SJSA1 (cell line): ENCODE measurements around the gene THOC2. TPM values are rescaled to one million over a fixed set of nuclear protein-coding genes. Genes with fewer than 3 reads are reported as not detected.
"Not testable (repeated sequence)": the region's sequence is repeated elsewhere in the genome, so short reads cannot be mapped to it uniquely, and the experiment has no call there.

ENCODE experiments used
- DNase-seq, 2 experiments: peaks; one replicate each; pipeline ENCODE4 v3.0.0-alpha.2; 2015 to 2020; ENCODE audit warnings: low spot score in 2 of 2, low read depth in 1 of 2
- H3K27ac ChIP-seq: fragments of 250-450 bp; sonication (Bioruptor Pico); 2 replicates; pipeline ENCODE4 v1.5.1; 2020; ENCODE audit warnings: mild to moderate bottlenecking, moderate library complexity
- H3K27me3 ChIP-seq: fragments of 250-450 bp; sonication (Bioruptor Pico); replicated peaks from 2 replicates; pipeline ENCODE4 v1.5.1; 2020; ENCODE audit warnings: mild to moderate bottlenecking, moderate library complexity
- H3K36me3 ChIP-seq: fragments of 250-450 bp; sonication (Bioruptor Pico); 2 replicates; pipeline ENCODE4 v1.5.1; 2020; ENCODE audit warnings: mild to moderate bottlenecking
- H3K4me1 ChIP-seq: fragments of 250-450 bp; sonication (Bioruptor Pico); replicated peaks from 2 replicates; pipeline ENCODE4 v1.6.1; 2021; ENCODE audit warnings: mild to moderate bottlenecking
- H3K4me3 ChIP-seq: fragments of 250-450 bp; sonication (Bioruptor Pico); 2 replicates; pipeline ENCODE4 v1.5.1; 2020; ENCODE audit warnings: mild to moderate bottlenecking
- H3K9me3 ChIP-seq: fragments of 250-450 bp; sonication (Bioruptor Pico); replicated peaks from 2 replicates; pipeline ENCODE4 v1.5.1; 2020; ENCODE audit warnings: mild to moderate bottlenecking
- total RNA-seq: library from RNA; depleted of rRNA; stranded (reverse); fragments of >200 nt; shearing (Covaris generic); gene quantifications from 2 replicates; pipeline ENCODE4 v1.2.3, GENCODE V29; 2014

THOC2 gene
- total RNA-seq, 1 experiment from 2014 or later = 63.0 TPM

DNA sequence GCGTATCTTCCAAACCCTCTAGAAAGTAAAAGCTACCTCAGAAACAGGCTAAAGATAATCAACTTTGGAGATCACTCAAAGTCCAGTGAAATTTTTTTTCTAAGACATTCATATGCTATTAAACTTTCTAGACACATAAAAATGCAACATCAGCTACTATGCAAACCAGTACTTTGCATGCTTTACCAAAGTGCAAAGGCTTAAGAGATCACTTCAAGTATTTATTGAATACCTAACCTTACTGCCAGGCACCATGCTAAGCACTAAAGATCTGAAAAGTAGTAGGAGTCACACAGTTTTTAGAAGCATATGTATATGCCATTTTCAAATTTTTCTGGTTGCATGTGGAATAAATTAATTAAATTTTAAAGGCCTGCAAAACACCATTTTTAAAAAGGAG lies 115.8 kb downstream of the THOC2 start:
- Histone ChIP-seq H3K27me3 (no peaks in the 10 kb centered on the region), H3K4me1 (no peaks in the 10 kb centered on the region), H3K4me3 (no peak overlapping the region), H3K36me3 (peaks cover 7% of the 10 kb centered on the region), H3K27ac (no peak overlapping the region), H3K9me3 (no peaks in the 10 kb centered on the region)
- no peak for DNase-seq

DNA sequence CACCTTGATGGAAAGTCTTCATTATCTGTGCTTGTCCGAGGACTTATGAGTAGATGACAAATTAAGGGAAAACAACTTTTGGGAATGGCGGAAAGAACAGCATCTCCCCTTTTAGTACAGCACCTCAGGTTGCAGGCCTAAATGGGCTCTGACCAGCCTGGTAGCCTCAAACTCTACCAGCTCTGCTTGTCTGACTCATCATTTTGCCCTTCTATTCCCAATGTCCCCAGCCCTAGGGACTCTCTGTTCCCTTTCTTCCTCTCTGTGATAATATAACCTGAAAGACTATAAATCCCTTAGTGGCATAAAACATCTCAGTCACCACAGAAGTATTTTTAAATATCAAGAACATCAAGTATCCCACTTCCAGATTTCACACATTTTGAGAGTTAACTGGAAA lies 121.9 kb downstream of the THOC2 start:
- no peak overlapping the region for H3K4me3 ChIP-seq
- peaks cover 5% of the 10 kb centered on the region; the same call in 1 of the 2 replicates for H3K36me3 ChIP-seq
- H3K9me3 ChIP-seq = no peaks in the 10 kb centered on the region
- H3K4me1 ChIP-seq = no peaks in the 10 kb centered on the region
- H3K27me3 ChIP-seq = no peaks in the 10 kb centered on the region
- no peak for DNase-seq
- H3K27ac ChIP-seq = no peak overlapping the region

DNA sequence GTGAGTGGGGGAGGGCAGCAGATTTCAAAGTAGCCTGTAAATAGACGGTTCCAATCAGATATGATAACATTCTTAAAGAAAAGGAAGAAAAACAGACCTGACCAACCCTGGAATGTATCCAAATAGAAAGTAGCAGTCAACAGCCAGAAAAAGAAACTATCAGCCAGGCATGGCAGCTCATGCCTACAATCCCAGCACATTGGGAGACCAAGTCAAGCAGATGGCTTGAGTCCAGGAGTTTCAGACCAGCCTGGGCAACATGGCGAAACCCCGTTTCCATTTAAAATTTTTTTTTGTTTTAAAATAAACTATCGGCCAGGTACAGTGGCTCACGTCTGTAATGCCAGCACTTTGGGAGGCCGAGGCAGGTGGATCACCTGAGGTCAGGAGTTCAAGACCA lies 125.0 kb downstream of the THOC2 start:
- peaks cover 8% of the 10 kb centered on the region; the same call in 1 of the 2 replicates for H3K36me3 ChIP-seq
- H3K4me1 ChIP-seq = no peaks in the 10 kb centered on the region
- no peak overlapping the region for H3K27ac ChIP-seq
- H3K9me3 ChIP-seq = no peaks in the 10 kb centered on the region
- DNase-seq = no peak
- H3K27me3 ChIP-seq = no peaks in the 10 kb centered on the region
- no peak overlapping the region for H3K4me3 ChIP-seq

DNA sequence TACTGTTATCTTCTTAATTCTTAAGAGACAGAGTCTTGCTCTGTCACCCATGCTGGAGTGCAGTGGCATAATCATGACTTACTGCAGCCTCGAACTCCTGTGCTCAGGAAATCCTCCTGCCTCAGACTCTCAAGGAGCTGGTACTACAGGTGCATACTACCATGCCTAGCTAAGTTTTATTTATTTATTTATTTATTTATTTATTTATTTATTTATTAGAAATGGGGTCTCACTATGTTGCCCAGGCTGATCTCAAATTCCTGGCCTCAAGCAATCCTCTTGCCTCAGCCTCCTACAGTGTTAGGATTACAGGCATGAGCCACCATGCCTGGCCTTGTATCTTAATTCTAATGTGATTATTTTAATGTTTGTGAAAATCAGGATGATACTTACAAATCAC lies 125.6 kb downstream of the THOC2 start:
- no peak overlapping the region for H3K4me3 ChIP-seq
- no peaks in the 10 kb centered on the region for H3K27me3 ChIP-seq
- no peaks in the 10 kb centered on the region for H3K4me1 ChIP-seq
- H3K9me3 ChIP-seq = no peaks in the 10 kb centered on the region
- no peak overlapping the region for H3K27ac ChIP-seq
- peaks cover 8% of the 10 kb centered on the region; the same call in 1 of the 2 replicates for H3K36me3 ChIP-seq
- DNase-seq = no peak

DNA sequence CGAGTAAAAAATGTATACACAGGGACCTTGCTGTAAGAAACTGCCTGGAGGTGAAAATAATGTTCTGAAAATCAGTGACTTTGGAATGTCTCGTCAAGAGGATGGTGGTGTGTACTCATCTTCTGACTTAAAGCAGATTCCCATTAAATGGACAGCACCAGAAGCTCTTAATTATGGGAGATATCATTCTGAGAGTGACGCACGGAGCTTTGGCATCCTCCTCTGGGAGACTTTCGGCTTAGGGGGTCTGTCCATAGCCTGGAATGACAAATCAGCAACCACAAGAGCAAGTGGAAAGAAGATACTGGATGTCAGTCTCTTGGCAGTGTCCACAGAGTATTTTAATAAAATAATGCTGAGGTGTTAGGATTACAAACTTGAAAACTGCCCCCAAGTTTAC lies 129.4 kb downstream of the THOC2 start:
- DNase-seq = no peak
- H3K27ac ChIP-seq = no peak overlapping the region
- H3K4me1 ChIP-seq = no peaks in the 10 kb centered on the region
- H3K36me3 ChIP-seq = peaks cover 3% of the 10 kb centered on the region; the same call in 1 of the 2 replicates
- no peaks in the 10 kb centered on the region for H3K9me3 ChIP-seq
- H3K27me3 ChIP-seq = no peaks in the 10 kb centered on the region
- no peak overlapping the region for H3K4me3 ChIP-seq

DNA sequence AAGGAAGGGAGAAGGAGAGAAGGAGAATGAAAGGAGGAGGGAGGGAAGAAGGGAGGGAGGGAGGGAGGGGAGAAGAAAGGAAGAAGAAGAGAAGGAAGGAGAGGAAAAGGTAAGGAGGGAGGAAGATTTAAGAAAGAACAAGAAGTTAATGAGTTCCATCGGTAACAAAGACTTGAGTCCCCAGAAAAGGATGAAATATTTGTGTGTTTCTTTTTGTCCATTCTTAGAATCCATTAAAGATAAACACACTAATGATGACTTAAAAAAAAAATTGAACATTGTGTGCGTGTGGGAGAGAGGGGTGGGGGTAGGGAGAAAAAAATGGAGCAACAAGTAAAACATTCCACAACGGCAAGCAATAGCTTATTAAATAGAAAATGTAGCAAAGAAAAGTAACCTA lies 131.4 kb downstream of the THOC2 start:
- no peaks in the 10 kb centered on the region for H3K27me3 ChIP-seq
- DNase-seq = no peak
- no peak overlapping the region for H3K4me3 ChIP-seq
- H3K9me3 ChIP-seq = no peaks in the 10 kb centered on the region
- no peaks in the 10 kb centered on the region for H3K4me1 ChIP-seq
- no peak overlapping the region for H3K27ac ChIP-seq
- peaks cover 3% of the 10 kb centered on the region; the same call in 1 of the 2 replicates for H3K36me3 ChIP-seq

DNA sequence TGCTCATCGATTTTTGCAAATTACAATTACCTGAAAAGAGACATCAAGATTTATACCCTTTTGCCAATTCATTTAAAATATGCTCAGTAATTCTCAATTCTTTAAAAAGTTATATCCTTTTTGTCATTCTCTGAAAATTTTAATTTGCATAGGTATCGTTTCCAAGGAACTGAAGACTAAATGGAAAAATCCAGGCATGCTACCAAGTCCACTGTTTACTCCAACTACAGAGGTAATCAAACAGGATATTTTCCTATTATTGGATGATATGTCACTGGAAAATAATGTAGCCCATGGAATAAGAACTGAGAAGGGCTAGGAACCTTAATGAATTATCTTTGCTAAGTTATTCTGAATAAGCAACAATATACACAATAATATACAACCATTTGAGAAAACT lies 132.7 kb downstream of the THOC2 start:
- Histone ChIP-seq H3K4me1 (no peaks in the 10 kb centered on the region), H3K27me3 (no peaks in the 10 kb centered on the region), H3K4me3 (no peak overlapping the region), H3K36me3 (peaks cover 3% of the 10 kb centered on the region; the same call in 1 of the 2 replicates), H3K9me3 (no peaks in the 10 kb centered on the region), H3K27ac (no peak overlapping the region)
- no peak for DNase-seq

DNA sequence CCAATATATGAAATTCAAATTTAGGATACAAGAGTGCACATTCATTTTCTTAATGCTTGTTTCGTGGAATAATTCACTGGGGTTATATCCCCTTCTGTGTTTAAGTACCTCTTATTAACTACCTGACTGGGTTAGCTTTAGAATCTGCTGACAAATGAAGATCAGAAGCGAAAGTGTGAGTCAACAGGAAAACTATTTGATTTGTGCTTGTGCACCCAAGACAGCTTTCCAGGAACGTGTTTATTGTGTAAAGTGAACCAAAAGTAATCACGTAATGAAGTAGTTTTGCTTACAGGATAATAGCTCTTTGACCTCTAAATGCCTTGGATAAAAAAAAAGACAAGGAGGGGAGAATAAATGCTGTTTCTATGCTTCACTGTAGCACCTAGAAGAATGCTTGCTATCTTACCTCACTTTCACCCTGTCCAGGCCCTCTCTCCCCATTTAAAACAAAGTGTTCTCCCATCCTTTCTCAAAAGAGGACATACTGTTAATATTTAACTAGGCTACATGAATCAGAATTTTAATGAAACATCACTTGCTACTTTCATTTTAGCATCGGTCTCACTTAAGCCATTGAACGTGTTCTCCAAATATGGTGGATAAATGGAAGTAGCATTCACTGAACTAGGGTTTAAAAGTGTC lies 141.9 kb downstream of the THOC2 start:
- Histone ChIP-seq H3K36me3 (no peaks in the 10 kb centered on the region), H3K27me3 (no peaks in the 10 kb centered on the region)
- no peak for DNase-seq

DNA sequence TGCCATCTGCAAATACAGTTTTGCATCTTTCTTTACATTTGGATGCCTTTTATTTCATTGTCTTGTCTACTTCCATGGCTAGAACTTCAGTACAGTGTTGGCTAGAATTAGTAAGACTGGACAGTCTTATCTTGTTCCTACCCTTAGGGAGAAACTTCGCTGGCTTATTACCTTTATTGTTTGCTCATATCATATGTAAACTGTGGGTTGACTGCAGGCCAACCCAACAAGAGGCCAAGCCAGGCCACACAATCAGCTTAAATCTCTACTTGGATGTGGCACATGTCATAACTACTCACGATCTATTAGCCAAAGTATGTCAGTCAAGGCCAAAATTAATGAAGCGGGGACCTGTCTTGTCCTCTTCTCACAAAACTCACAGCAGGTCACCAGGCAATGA lies 144.1 kb downstream of the THOC2 start:
- Histone ChIP-seq H3K36me3 (no peaks in the 10 kb centered on the region), H3K27ac (no peak overlapping the region), H3K4me1 (no peaks in the 10 kb centered on the region), H3K4me3 (no peak overlapping the region), H3K27me3 (no peaks in the 10 kb centered on the region), H3K9me3 (no peaks in the 10 kb centered on the region)
- no peak for DNase-seq

More for the DNA sequence above, 141.9 kb downstream of the THOC2 start:
- Histone ChIP-seq H3K9me3 (no peaks in the 10 kb centered on the region), H3K4me3 (no peak overlapping the region), H3K4me1 (no peaks in the 10 kb centered on the region), H3K27ac (no peak overlapping the region)

DNA sequence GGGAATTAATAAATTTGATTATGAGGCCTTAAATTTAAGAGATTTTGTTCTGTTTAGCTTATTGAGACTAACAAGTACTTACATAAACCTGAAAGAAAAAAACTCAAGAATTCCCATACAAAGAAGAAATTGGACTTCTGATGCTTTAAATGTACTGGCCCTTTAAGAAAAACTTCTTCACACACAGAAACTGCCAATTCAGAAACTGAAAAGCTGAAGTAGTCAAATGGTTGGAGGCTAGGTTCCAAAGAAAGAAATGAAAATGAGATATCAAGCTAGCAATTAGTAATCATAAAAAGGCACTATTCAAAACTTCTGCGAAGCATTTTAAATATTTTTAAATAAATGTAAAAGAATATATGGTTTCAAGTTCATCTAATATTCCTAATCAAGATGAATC lies 151.3 kb downstream of the THOC2 start:
- Histone ChIP-seq H3K9me3 (no peaks in the 10 kb centered on the region), H3K27ac (no peak overlapping the region), H3K4me1 (no peaks in the 10 kb centered on the region), H3K27me3 (no peaks in the 10 kb centered on the region), H3K36me3 (no peaks in the 10 kb centered on the region), H3K4me3 (no peak overlapping the region)
- DNase-seq = no peak

DNA sequence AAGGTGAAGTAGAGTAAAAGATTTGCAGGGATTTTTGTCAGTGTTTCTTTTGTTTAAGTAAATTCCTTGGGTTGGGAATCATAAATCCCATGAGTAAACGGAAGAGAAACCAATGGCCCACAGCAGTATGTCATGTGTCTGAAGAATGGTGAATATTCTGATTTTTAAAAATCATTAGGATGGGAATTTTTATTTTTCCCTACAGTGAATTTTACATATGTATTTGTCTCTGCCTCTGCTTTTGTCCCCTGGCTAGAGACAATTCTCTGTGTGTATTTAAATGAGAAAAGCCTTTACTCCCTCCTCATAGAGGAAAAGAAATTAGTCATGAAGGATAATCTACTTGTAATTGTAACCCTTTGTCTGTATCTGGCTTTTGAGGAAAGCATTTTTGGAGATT lies 152.1 kb downstream of the THOC2 start:
- Histone ChIP-seq H3K27me3 (no peaks in the 10 kb centered on the region), H3K9me3 (no peaks in the 10 kb centered on the region), H3K4me1 (no peaks in the 10 kb centered on the region), H3K36me3 (no peaks in the 10 kb centered on the region), H3K27ac (no peak overlapping the region), H3K4me3 (no peak overlapping the region)
- DNase-seq = no peak

DNA sequence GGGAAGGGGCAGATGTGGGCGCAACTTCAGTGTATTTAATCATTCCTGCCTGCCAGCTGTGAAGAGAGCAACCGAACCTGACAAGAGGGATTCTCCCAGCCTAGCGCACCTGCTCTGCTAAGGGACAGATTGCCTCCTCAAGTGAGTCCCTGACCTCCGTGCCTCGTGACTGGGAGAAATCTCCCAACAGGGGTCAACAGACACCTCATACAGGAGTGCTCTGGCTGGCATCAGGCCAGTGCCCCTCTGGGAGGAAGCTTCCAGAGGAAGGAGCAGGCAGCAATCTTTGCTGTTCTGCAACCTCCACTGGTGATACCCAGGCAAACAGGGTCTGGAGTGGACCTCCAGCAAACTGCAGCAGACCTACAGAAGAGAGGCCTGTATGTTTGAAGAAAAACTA lies 158.8 kb downstream of the THOC2 start:
- not testable (repeated sequence) for H3K36me3 ChIP-seq, H3K4me3 ChIP-seq, DNase-seq, H3K4me1 ChIP-seq, H3K27me3 ChIP-seq, H3K9me3 ChIP-seq, H3K27ac ChIP-seq

DNA sequence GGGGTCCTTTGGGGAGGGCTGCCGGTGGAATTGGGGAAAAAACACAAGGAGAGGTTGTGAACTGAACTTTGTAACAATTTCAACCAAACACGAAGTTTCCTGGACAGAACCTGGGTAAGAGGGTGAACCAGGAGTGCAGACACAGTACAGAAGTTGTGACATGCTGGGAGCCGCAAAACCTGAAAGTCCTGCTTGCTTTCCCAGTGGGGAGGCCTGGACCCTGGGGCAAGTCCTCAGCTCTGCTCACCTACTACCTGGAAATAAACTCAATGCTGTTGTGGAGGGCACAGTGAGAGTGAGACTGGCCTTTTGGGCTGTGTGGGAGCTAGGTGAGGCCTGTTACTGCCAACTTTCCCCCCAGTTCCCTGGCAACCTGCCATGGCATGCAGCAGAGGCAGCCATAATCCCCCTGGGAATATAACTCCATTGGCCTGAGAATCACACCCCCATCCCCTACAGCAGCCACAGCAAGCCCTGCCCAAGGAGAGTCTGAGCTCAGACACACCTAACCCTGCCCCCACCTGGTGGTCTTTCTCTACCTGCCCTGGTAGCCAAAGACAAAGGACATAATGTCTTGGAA lies 162.8 kb downstream of the THOC2 start:
- H3K27me3 ChIP-seq = no peaks in the 10 kb centered on the region
- H3K36me3 ChIP-seq = no peaks in the 10 kb centered on the region
- no peaks in the 10 kb centered on the region for H3K4me1 ChIP-seq
- no peak for DNase-seq
- H3K27ac ChIP-seq = no peak overlapping the region
- H3K4me3 ChIP-seq = no peak overlapping the region
- H3K9me3 ChIP-seq = no peaks in the 10 kb centered on the region

DNA sequence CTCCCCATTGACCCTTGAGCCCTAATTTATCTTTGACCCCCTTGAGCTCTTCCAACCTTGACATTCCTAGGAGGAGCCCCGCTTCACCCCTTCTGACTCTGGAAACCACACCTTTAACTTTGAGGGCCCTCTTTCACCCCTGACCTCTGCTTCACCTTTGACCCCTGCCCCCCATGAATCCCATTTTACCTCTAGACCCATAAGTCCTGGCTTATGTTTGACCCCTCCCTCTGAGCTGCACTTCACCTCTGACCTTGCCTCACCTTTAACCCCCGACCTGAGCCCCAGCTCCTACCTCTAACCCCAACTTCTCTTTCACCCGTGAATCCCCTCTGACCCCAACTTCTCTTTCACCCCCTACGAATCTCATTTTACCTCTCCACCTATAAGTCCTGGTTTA lies 169.7 kb downstream of the THOC2 start:
- no peak overlapping the region for H3K4me3 ChIP-seq
- H3K9me3 ChIP-seq = no peaks in the 10 kb centered on the region
- no peak overlapping the region for H3K27ac ChIP-seq
- H3K4me1 ChIP-seq = no peaks in the 10 kb centered on the region
- H3K36me3 ChIP-seq = no peaks in the 10 kb centered on the region
- no peaks in the 10 kb centered on the region for H3K27me3 ChIP-seq
- DNase-seq = no peak
